CD4-positive, alpha-beta T cell (primary cell): ENCODE measurements around the gene PRDM12. TPM values are rescaled to one million over a fixed set of nuclear protein-coding genes. Genes with fewer than 3 reads are reported as not detected.

ENCODE experiments used
- ATAC-seq: fragments of 200-7000 bp; cut with Tn5 transposase; one replicate; pipeline ENCODE4 v1.10.0; 2022; ENCODE audit warnings: mild to moderate bottlenecking; ENCODE audit not compliant: poor library complexity
- CTCF ChIA-PET: fragments of 350-600 bp; sonication (Branson Sonifier 250); formaldehyde crosslinking; loops from one replicate; lab custom pipeline; 2021; ENCODE audit warnings: antibody characterized with exemption, inconsistent platforms; lab: Charles Lee
- POLR2A ChIA-PET: fragments of 350-600 bp; sonication (Branson Sonifier 250); formaldehyde crosslinking; loops from one replicate; lab custom pipeline; 2021; ENCODE audit warnings: antibody characterized with exemption, inconsistent platforms; lab: Charles Lee
- DNase-seq, 14 experiments: peaks; one replicate each; pipeline ENCODE4 v3.0.0-alpha.2; 2013 to 2020; ENCODE audit warnings: mixed read lengths in 2 of 14
- H3K27ac ChIP-seq, 2 donors: one replicate each; pipeline versions ENCODE4 v1.5.1 to v1.7.0; 2013; ENCODE audit warnings: low read length in 2 of 2, low read depth in 1 of 2, mild to moderate bottlenecking in 1 of 2
- H3K27me3 ChIP-seq, 2 experiments: 1 replicate in 1 of 2; 2 replicates in 1 of 2; pipeline versions ENCODE4 v1.6.1 to v1.7.0; 2013; ENCODE audit warnings: low read length in 2 of 2, control low read depth in 1 of 2, mild to moderate bottlenecking in 1 of 2, moderate library complexity in 1 of 2; ENCODE audit not compliant: insufficient read depth in 2 of 2, control insufficient read depth in 1 of 2
- H3K36me3 ChIP-seq: one replicate; pipeline ENCODE4 v1.6.1; 2013; ENCODE audit warnings: low read length, control low read depth; ENCODE audit not compliant: insufficient read depth
- H3K4me1 ChIP-seq: one replicate; pipeline ENCODE4 v1.6.1; 2013; ENCODE audit warnings: low read length, control low read depth; ENCODE audit not compliant: insufficient read depth
- H3K4me3 ChIP-seq: one replicate; pipeline ENCODE4 v1.5.1; 2013; ENCODE audit warnings: mild to moderate bottlenecking, low read length, moderate library complexity
- H3K9me3 ChIP-seq, 2 experiments: 1 replicate in 1 of 2; 2 replicates in 1 of 2; pipeline versions ENCODE4 v1.6.1 to v1.7.0; 2013; ENCODE audit warnings: low read length in 2 of 2, mild to moderate bottlenecking in 2 of 2, control low read depth in 1 of 2, moderate library complexity in 1 of 2; ENCODE audit not compliant: control insufficient read depth in 1 of 2, insufficient read depth in 1 of 2
- H3K27ac Mint-ChIP-seq: one replicate; pipeline ENCODE4 v1.8.0; 2020; ENCODE audit warnings: mixed read lengths
- H3K27me3 Mint-ChIP-seq: one replicate; pipeline ENCODE4 v1.8.0; 2021; ENCODE audit warnings: mixed read lengths
- H3K36me3 Mint-ChIP-seq: one replicate; pipeline ENCODE4 v1.8.0; 2021; ENCODE audit warnings: low read depth, mixed read lengths
- H3K4me1 Mint-ChIP-seq: one replicate; pipeline ENCODE4 v1.8.0; 2021; ENCODE audit warnings: low read depth, mixed read lengths
- H3K4me3 Mint-ChIP-seq: one replicate; pipeline ENCODE4 v1.8.0; 2020; ENCODE audit warnings: mild to moderate bottlenecking, mixed read lengths
- H3K9me3 Mint-ChIP-seq: one replicate; pipeline ENCODE4 v1.8.0; 2020; ENCODE audit warnings: mixed read lengths
- intact Hi-C, 2 experiments: fragments of 100-400 bp; cut with DNase I in 1 of 2; cut with micrococcal nuclease in 1 of 2; formaldehyde crosslinking; loops; one replicate each; pipeline versions ENCODE4 v1.15.1 to v1.9.0; 2023 to 2025; cut with DNase I, micrococcal nuclease
- total RNA-seq, 174 experiments: library from RNA in 2 of 174; stranded (reverse) in 2 of 174; gene quantifications; one replicate each; pipeline ENCODE4 v1.2.3 and lab custom pipeline; 2021 to 2026
- TF ChIP-seq, protein P1 (sequence below): fragments of 200-600 bp; IDR thresholded peaks from one replicate; pipeline ENCODE4 v1.8.0; 2022; ENCODE audit warnings: antibody characterized with exemption, mild to moderate bottlenecking

PRDM12 gene
- total RNA-seq, 2 experiments from 2014 or later = 0.14 TPM; not detected in 1

DNA sequence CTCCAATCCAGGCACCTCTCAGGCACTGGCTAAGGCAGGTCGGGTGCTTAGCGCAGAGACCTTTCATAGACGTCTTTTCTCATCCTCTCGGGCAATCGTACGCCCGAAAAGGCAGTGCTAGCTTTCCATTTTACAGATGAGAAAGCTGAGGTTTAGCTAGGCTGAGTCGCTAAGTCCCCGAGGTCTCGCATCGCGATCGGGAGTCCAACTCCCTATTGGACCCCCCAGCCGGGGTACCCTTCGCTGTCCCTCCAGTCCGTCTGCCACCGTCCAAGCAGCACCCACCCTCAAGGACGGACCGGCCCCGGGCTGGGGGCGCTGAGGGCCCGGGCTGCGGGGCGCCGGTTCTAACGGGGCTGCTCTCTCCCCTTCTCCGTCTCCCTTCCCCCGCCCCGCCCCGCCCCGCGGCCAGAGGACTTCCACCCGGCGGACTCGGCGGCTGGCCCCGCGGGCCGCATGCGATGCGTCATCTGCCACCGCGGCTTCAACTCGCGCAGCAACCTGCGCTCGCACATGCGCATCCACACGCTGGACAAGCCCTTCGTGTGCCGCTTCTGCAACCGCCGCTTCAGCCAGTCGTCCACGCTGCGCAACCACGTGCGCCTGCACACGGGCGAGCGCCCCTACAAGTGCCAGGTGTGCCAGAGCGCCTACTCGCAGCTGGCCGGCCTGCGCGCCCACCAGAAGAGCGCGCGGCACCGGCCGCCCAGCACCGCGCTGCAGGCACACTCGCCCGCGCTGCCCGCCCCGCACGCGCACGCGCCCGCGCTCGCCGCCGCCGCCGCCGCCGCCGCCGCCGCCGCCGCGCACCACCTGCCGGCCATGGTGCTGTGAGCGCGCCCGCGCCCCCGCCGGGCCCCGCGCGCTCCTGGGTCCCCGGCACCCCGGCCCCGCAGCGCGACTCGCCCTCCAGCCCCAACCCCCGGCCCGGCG is 16.7 kb downstream of the PRDM12 start:
- peaks cover 27% of the 10 kb centered on the region for H3K27me3 Mint-ChIP-seq
- peak overlapping the region; percentile 70 for H3K4me3 ChIP-seq
- peaks cover 5 to 6% of the 10 kb centered on the region in 2 experiments for H3K27me3 ChIP-seq
- H3K36me3 ChIP-seq = no peaks in the 10 kb centered on the region
- ATAC-seq (peak; percentile 44), DNase-seq (peak in 13 of 14 experiments; percentile 22 to 82 (median 43))
- H3K36me3 Mint-ChIP-seq = peaks cover 5% of the 10 kb centered on the region
- ChIA-PET POLR2A (interaction anchor here (3.1 kb wide), 1 partner anchor 13 kb away, joined by 19 read pairs; the partner anchor contains the start of gene EXOSC2), CTCF (no interaction called here)
- peaks cover 15% of the 10 kb centered on the region for H3K4me1 ChIP-seq
- peak overlapping the region; percentile 56 for H3K4me3 Mint-ChIP-seq
- intact Hi-C loops = no loop called here
- no peak overlapping the region for H3K27ac ChIP-seq
- H3K4me1 Mint-ChIP-seq = peaks cover 9% of the 10 kb centered on the region
- H3K27ac Mint-ChIP-seq = no peak overlapping the region
- peaks cover 0 to 8% of the 10 kb centered on the region in 2 experiments for H3K9me3 ChIP-seq
- H3K9me3 Mint-ChIP-seq = no peaks in the 10 kb centered on the region
- TF ChIP-seq, protein P1, sequence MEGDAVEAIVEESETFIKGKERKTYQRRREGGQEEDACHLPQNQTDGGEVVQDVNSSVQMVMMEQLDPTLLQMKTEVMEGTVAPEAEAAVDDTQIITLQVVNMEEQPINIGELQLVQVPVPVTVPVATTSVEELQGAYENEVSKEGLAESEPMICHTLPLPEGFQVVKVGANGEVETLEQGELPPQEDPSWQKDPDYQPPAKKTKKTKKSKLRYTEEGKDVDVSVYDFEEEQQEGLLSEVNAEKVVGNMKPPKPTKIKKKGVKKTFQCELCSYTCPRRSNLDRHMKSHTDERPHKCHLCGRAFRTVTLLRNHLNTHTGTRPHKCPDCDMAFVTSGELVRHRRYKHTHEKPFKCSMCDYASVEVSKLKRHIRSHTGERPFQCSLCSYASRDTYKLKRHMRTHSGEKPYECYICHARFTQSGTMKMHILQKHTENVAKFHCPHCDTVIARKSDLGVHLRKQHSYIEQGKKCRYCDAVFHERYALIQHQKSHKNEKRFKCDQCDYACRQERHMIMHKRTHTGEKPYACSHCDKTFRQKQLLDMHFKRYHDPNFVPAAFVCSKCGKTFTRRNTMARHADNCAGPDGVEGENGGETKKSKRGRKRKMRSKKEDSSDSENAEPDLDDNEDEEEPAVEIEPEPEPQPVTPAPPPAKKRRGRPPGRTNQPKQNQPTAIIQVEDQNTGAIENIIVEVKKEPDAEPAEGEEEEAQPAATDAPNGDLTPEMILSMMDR = no peak

DNA sequence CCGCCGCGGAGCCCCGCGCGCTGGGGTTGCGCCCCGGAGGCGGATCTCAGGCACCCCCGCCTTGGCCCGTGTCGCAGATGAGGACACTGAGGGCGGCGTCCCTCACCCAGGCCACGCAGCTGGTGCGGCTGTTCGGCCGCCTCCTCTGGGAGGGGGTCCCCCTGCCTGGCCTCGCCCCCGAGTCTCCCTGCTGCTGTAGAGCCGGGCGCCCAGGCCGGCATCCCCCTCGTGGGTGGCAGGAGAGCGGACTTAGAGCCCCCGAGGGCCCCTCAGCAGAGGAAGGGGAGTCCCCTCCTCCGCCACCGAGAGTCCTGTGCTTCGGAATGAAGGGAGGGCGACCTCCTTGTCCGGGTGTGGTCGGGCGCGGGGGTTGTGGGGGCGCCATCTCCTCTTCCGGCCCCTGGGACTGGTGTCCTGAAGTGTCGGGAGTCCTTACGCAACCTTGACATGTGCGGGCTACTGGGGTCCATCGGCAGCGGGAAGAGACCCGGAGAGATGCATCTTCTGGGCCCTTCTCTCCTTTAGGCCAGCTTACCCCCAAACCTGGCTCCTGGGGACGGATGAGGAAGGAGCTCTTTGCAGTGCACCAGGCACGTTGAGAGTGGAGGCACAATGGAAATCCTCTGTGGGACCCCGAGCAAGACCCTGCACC is 17.5 kb downstream of the PRDM12 start:
- peaks cover 27% of the 10 kb centered on the region for H3K27me3 Mint-ChIP-seq
- H3K27ac Mint-ChIP-seq = peak overlapping the region; percentile 24
- Histone ChIP-seq H3K27ac (no peak overlapping the region), H3K4me3 (peak overlapping the region; percentile 70), H3K36me3 (no peaks in the 10 kb centered on the region), H3K4me1 (peaks cover 15% of the 10 kb centered on the region), H3K27me3 (peaks cover 5 to 6% of the 10 kb centered on the region in 2 experiments), H3K9me3 (peaks cover 0 to 8% of the 10 kb centered on the region in 2 experiments)
- peaks cover 9% of the 10 kb centered on the region for H3K4me1 Mint-ChIP-seq
- intact Hi-C loops = loop anchor here (1.0 kb wide), 1 partner anchor 221 kb away; no protein-coding TSS in a partner anchor
- DNase-seq = peak in 3 of 14 experiments; percentile 11 to 62 (median 39)
- ChIA-PET POLR2A (interaction anchor here (1.1 to 3.1 kb wide), 2 partner anchors 12 to 19 kb away, joined by 4 to 19 read pairs; partner anchors contain the start of gene EXOSC2), CTCF (interaction anchor here (0.5 to 1.8 kb wide), 6 partner anchors 11 to 221 kb away, joined by 3 to 15 read pairs (median 4); partner anchors contain the start of gene EXOSC2)
- TF ChIP-seq, protein P1 = no peak
- no peaks in the 10 kb centered on the region for H3K9me3 Mint-ChIP-seq
- H3K36me3 Mint-ChIP-seq = peaks cover 5% of the 10 kb centered on the region
- H3K4me3 Mint-ChIP-seq = peak overlapping the region; percentile 97
- ATAC-seq = peak; percentile 34
